ENCODE measurements around the gene TSPYL2.
A peak's percentile ranks its signal among the peaks of the same experiment; 100 is the strongest.

Gene TSPYL2

DNA sequence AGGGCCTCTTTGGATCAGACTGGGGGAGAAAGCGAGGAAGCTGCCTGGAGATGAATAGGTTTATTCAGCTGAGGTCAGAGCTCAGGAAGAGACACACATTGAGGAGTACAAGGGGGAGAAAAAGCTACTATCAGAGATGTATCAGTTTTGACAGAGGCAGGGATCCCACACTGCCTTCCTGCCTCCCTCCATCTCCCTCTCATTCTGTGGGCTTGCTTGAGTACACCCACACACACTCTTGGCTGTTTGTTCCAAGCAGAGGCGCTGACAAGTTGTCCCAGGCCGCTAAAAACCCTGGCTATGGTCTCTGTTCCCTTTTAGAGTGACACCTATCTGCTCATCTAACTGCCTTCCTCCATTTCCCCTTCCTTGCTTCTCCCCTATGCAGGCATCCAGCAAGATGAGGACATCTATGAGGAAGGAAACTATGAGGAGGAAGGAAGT, 5.2 kb downstream of the TSPYL2 start:
- no peak for DNase-seq (ENCODE audit: insufficient read length, low spot score)
- no peak for FAIRE-seq
- TF ChIP-seq, protein P1, sequence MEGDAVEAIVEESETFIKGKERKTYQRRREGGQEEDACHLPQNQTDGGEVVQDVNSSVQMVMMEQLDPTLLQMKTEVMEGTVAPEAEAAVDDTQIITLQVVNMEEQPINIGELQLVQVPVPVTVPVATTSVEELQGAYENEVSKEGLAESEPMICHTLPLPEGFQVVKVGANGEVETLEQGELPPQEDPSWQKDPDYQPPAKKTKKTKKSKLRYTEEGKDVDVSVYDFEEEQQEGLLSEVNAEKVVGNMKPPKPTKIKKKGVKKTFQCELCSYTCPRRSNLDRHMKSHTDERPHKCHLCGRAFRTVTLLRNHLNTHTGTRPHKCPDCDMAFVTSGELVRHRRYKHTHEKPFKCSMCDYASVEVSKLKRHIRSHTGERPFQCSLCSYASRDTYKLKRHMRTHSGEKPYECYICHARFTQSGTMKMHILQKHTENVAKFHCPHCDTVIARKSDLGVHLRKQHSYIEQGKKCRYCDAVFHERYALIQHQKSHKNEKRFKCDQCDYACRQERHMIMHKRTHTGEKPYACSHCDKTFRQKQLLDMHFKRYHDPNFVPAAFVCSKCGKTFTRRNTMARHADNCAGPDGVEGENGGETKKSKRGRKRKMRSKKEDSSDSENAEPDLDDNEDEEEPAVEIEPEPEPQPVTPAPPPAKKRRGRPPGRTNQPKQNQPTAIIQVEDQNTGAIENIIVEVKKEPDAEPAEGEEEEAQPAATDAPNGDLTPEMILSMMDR (IDR thresholded peaks at IDR 0.05; ENCODE audit: insufficient read depth, missing control alignments): no peak

DNA sequence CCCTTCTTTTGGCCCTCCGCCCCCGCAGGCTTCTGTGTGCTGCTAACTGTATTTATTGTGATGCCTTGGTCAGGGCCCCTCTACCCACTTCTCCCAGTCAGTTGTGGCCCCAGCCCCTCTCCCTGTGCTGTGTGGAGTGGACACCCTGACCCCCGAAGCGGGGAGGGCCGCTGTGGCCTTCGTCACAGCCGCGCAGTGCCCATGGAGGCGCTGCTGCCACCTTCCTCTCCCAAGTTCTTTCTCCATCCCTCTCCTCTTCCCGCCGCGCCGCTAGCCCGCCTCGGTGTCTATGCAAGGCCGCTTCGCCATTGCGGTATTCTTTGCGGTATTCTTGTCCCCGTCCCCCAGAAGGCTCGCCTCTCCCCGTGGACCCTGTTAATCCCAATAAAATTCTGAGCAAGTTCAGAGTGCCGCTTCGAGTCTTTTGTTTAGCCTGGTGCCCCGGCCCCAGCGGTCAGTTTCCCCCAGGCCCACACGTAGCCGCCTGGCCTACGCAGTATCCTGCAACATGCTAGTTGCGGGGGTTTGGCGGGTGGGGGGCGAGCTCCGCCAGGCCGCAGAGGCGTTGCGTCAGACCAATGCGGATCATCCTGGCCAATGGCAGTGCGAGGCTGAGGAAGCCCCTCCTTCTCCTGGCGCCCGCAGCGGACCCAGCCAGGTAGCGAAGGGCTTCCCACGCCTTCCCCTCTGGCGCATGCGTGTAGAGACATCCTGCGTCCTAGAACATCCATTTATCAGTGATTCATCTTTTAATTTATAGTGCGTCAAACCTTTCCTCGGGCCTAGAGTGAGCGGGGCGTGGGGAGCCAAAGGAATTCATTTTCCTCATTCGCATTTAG, 6.2 kb downstream of the TSPYL2 start:
- DNase-seq (ENCODE audit: insufficient read length, low spot score) (peak; percentile 62), FAIRE-seq (no peak)
- TF ChIP-seq, protein P1 (IDR thresholded peaks at IDR 0.05; ENCODE audit: insufficient read depth, missing control alignments): no peak

DNA sequence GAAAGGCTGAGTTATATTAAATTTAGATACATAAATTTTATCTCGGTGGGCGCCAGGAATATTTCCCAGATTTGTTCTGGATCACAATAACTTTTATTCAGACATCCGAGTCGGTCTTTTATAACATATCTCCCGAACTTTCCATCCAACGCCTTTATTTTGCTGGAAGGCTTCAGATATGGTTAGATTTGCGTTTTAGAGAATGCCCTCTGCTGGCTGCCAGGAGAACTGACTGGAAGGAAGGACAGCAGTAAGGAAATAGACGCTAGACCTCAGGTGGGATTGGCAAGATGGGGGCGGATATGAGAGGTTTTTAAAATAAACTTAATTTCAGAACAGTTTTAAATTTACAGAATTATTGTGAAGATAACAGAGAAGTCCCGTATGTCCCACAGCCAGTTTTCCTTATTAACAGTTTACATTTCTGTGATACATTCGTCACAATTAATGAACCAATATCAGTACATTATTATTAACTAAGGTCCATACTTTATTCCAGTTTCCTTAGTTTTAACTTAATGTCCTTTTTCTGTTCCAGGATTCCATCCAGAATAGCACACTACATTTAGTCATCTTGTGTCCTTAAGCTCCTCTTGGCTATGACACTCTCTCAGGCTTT, 7.2 kb downstream of the TSPYL2 start:
- DNase-seq (ENCODE audit: insufficient read length, low spot score) (no peak), FAIRE-seq (peak; percentile 94)
- TF ChIP-seq, protein P1 (IDR thresholded peaks at IDR 0.05; ENCODE audit: insufficient read depth, missing control alignments): peak; percentile 67

DNA sequence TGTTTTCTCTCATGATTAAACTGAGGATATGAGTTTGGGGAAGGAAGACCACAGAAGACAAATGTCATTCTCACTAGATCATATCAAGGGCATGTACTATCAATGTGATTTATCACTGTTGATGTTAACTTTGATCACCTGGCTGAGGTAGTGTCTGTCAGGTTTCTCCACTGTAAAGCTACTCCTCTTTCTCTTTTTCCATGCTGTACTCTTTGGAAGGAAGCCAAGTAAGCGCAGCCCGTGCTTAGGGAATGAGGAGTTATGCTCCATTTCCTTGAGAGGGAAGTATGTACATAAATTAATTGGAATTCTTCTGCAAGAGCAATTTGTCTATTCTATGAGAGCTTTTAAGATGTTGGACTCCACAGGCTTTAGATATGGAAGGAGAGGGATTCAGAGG, 7.8 kb downstream of the TSPYL2 start:
- TF ChIP-seq, protein P1 (IDR thresholded peaks at IDR 0.05; ENCODE audit: insufficient read depth, missing control alignments): no peak
- FAIRE-seq (no peak), DNase-seq (ENCODE audit: insufficient read length, low spot score) (no peak)

DNA sequence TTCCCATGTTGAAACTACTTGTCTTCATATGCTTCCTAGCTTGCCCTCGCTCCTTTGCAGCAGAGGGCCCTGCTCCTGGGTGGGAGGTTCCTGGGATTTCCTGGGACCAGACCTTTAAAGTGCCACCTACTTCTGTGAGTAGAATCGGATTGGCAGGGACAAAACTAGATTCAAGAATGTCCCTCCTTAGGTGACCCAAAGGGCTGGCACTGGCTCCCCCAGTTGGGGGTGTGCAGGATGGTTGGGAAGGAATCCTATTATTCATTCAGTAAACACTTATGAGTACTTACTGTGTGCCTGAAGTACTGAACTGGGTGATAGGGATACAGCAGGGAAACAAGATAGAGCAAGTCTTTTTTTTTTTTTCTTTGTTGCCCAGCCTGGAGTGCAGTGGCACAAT, 9.2 kb downstream of the TSPYL2 start:
- DNase-seq (ENCODE audit: insufficient read length, low spot score): no peak
- no peak for FAIRE-seq
- TF ChIP-seq, protein P1 (IDR thresholded peaks at IDR 0.05; ENCODE audit: insufficient read depth, missing control alignments): no peak

DNA sequence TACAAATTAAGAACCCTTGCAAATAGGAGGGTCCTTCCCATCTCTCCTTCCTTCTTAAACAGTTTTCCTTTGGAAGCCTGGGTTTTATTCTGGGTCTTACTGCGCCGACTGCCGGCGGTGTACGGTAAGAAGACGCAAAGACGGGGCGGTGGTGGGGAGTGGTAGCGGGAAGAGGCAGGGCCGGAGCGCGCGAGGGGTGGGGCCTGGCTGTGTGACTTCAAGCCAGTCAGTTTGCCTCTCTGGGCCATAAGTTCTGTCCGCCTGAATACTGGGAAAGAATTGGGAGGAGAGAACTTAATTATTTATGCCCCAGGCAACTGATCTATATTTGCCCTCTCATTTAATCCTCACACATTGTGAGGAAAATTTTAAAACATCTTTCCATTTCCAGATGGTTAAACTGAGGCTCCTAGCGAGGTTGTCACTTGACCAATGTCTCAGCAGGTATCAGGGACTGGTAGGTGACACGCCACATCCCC, 11.0 kb downstream of the TSPYL2 start:
- FAIRE-seq: no peak
- DNase-seq (ENCODE audit: insufficient read length, low spot score): peak; percentile 31
- TF ChIP-seq, protein P1 (IDR thresholded peaks at IDR 0.05; ENCODE audit: insufficient read depth, missing control alignments): peak; percentile 54
